Airway epithelial cell (primary cell): ENCODE results near the gene ST6GALNAC2. TPM values are rescaled to one million over a fixed set of nuclear protein-coding genes. Genes with fewer than 3 reads are reported as not detected.

Source experiments
- total RNA-seq: library from RNA; depleted of rRNA; stranded (reverse); fragments of >200 nt; gene quantifications from 2 replicates; pipeline ENCODE4 v1.2.3, GENCODE V29; 2015

The ST6GALNAC2 gene
- 62.2 and 86.3 TPM in 2 replicates for total RNA-seq

DNA sequence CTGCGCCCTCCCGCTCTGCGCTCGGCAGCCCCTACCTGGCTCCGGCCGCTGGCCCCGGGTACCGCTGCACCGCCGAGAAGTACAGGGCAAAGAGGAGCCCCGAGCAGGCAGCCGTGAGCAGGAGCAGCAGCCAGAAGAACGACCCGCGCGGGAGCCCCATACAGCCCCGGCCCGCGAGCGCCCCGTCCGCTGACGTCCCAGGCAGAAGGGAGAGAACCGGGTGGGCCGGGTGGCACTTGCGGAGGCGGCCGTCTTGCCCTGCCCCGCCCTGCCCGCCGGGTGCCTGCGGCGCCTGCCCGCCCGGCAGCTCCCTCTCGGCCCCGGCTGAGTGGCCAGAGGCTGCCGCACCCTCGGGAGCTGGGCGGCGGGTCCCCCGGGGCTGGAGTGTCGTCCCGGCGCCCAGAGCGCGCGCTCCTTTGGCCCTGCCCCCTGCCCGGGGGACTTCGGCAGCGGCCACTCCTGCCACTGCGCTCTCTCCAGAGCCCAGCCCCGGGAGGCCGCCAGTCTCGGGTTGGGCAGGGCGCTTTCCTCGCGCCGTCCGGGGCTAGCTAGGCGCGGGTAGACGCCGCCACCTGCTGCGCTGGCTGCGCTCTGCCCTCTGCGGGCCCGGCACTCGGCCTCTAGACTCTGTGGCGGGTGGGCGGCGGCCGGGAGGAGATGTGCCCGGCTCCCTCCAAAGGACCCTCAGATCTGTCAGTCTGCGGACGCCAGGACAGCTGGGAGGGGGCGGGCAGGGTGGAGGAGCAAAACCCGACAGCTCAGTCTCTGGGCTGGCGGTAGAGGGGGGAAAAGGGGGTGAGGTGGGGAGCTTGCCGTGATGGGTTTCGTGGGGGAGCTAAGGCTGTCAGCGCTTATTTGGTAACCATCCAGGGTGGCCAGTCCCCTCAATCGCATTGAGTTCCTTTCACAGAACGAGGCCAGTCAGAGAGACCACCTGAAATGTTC, at the start of gene ST6GALNAC2:
TSS of gene ST6GALNAC2 (minus strand) at position 212 of the 945 bp plus-strand sequence. CDS start at position 160, 52 bp downstream.

DNA sequence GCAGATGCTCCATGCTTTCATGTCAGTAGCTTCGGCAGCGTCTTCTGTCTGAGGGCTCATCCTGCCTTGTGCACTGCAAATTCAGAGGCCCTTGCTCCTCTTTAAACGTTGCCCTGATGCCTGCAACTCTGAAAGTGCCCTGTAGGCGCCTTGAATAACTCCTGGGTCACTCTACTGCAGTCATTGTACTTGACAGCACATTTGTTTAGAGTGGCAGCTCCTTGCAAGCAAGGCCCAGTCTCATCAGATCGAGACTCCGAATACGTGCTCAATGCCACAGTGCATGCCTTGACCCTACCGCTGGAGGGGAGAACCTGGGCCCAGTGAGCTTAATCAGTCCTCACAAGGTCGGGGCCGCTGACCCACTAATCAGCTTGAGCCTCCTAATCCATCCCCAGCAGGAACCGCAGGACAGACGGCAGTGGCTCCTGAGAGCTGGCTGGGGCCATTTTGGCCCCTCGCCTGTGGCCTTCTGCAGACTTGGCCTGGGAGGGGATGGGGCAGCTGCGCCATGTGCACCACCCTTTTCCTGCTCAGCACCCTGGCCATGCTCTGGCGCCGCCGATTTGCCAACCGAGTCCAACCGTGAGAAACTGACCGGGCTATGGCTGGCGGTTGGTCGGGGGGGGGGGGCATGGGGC, 45.9 kb downstream of the ST6GALNAC2 start, which contains the start of gene PRCD:
TSS of gene PRCD (plus strand) at position 414 of the 641 bp plus-strand sequence. CDS start at position 512, 98 bp downstream.

DNA sequence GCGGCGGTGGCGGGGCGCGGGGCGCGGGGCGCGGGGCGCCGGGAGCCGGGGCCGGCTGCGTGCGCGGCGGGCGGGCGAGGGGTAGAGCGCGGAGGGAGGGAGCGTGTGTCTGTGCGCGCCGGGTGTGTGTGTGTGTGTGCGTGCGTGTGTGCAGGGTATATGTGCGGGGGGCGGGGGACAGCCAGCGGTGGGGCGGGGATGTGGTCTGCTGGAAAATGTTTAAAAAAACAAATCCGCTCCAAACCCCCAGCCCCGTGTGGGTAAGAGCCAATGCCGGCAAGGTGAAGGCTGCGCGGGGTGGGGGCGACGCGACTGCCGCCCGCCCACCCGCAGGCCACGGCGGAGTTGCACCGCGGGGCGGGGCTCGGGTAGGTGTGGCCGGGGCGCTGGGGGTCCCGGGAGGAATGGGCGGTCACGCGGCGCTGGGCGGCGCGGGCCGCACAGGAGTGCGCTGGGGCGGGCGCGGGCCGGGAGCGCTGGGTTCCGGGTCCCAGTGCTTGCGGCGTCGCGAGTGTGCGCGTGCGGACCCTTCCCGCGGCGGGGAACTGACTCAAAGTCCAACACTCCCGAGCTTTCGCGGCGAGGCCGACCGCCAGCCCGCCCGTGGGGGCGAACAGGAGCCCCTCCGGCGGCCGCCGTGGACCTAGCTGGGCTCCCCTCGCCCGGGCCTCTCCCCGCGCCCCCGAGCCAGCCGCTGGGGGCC, 47.9 kb downstream of the ST6GALNAC2 start, which contains the start of gene CYGB:
TSS of gene CYGB (minus strand) at position 132 of the 703 bp plus-strand sequence. CDS start 167 bp downstream, outside the sequence.

Other genes with a start within 250 kb of the ST6GALNAC2 start
- 34.9 and 45.1 TPM in 2 replicates for gene PRPSAP1, start 231.9 kb downstream of the ST6GALNAC2 start, total RNA-seq
- 95.6 and 114 TPM in 2 replicates for gene SPHK1, start 201.3 kb downstream of the ST6GALNAC2 start, total RNA-seq
- 14.8 and 19.9 TPM in 2 replicates for gene UBE2O, start 132.7 kb downstream of the ST6GALNAC2 start, total RNA-seq
- not detected in 2 replicates for gene AANAT, start 118.3 kb downstream of the ST6GALNAC2 start, total RNA-seq
- 31.3 and 39.7 TPM in 2 replicates for gene RHBDF2, start 84.4 kb downstream of the ST6GALNAC2 start, total RNA-seq
- 9.9 and 11.1 TPM in 2 replicates for gene CYGB, start 48.2 kb downstream of the ST6GALNAC2 start, total RNA-seq
- 0.35 and 1.6 TPM in 2 replicates for gene PRCD, start 45.8 kb downstream of the ST6GALNAC2 start, total RNA-seq
- gene ST6GALNAC1, start 57.9 kb upstream of the ST6GALNAC2 start, total RNA-seq: 9.9 and 12.2 TPM in 2 replicates
- 73.4 and 101 TPM in 2 replicates for gene MXRA7, start 125.1 kb upstream of the ST6GALNAC2 start, total RNA-seq
- gene JMJD6, start 140.7 kb upstream of the ST6GALNAC2 start, total RNA-seq: 21.1 and 22.1 TPM in 2 replicates
- 30.8 and 37.0 TPM in 2 replicates for gene METTL23, start 141.0 kb upstream of the ST6GALNAC2 start, total RNA-seq
- 301 and 303 TPM in 2 replicates for gene SRSF2, start 151.5 kb upstream of the ST6GALNAC2 start, total RNA-seq
- gene MFSD11, start 152.3 kb upstream of the ST6GALNAC2 start, total RNA-seq: 13.1 and 15.1 TPM in 2 replicates